Measurements from ENCODE around the gene RGS9BP.
"Not testable (repeated sequence)": the region's sequence is repeated elsewhere in the genome, so short reads cannot be mapped to it uniquely, and the experiment has no call there.

Gene RGS9BP, protein sequence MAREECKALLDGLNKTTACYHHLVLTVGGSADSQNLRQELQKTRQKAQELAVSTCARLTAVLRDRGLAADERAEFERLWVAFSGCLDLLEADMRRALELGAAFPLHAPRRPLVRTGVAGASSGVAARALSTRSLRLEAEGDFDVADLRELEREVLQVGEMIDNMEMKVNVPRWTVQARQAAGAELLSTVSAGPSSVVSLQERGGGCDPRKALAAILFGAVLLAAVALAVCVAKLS

DNA sequence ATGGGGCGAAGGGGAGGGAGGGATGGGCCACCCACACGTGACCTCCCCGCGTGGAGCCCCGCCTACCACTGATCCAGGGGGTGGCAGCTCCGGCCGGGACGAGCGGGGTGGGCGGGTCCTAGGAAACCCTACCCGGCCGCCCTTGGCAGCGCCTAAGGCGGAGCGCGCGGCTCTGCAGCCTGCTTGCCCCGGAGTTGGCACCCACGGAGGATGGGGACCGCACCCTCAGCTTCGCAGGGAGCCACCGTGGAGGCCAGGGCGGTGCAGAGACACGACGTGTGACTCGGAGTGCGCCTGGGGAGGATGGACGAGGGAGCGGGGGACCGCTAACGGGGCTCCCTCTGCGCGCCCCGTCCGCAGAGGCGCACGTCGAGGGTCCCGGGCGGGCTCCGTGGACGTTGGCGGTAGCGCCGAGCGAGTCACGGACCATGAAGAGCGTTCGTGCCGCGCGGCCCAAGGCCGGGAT lies at the start of gene RGS9BP:
RGS9BP (plus strand) TSS at position 129 of the 466 bp plus-strand sequence. CDS start 416 bp downstream, outside the sequence.
- peak; percentile 60 to 63 for DNase-seq

DNA sequence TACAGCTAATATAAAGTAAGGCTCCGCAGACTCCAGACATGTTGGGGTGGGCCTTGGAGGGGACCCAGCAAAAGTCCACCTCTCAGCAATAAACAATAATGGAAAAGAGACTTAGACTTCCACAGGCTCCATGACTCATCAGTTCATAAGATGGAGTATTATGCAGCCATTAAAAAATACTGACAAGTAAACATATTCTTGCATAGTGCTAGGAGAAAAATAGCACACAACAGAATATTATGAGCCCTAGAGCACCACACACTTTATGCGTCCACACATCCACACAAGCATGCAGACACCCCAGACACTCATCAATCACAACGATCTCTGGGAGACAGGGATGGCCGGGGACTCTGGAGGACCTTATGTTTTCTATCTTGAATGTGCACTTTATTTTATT lies 48.7 kb upstream of the RGS9BP start:
- no peak for DNase-seq

DNA sequence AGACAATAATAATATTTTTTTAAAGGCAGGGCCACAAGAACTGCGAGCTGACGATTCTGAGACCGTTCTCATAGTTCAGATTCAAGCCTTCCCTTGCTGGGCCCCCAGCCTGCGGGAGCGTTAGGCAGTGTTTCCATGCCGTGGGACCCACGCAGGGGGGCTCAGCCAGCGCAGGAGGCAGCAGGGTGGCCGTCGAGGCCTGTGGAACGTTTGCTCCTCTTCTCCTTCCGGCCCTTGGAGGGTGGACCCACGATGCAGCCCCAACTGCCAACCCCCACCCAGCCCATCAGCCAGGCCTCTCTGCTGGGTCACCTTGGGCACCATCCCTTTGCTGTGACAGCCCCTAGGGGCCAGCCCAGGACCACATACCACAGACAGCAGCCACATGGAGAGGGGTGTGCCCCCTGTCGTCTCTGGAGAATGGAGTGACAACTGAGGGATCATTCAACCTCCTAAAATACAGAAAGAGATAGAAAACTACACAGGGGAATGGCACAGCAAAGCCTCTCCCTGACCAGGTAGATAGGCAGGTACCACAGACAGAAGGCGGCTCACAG lies 47.9 kb upstream of the RGS9BP start:
- DNase-seq, result no peak

DNA sequence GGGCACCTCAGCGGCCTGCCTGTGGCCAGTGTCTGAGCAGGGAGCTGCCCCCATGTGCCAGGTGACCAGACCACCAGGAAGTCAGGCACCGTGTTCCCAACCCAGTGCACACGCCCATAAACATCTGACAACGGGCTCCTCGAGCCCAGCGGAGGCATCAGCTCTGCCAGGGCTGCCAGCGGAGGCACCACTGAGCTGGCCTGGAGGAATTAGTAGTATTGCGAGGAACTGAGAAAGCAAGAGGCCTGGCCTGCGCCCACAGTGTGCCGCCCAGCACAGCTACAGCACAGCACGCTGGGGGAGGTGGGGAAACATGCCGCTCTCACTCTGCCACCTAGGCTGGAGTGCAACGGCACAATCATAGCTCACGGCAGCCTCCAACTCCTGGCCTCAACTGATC lies 45.3 kb upstream of the RGS9BP start:
- DNase-seq, result no peak

DNA sequence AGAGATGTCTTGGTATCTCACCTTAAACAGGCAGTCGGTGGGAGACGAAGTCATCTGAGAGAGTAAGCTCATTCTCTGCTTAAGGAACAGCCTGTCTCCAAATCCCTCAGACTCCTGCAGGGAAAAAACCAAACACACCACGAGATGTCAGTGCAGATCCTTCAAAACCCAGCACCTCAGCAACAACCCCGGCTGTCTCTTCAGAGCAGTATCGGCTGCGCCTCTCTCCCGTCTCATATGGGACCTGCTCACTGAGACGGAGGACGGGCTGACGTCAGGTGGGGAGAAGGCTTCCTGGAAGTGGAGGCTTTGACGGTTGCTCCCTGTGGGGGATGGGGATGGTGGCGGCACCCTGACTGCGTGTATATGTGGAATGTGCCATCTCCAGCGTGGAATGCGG lies 44.3 kb upstream of the RGS9BP start:
- no peak for DNase-seq

DNA sequence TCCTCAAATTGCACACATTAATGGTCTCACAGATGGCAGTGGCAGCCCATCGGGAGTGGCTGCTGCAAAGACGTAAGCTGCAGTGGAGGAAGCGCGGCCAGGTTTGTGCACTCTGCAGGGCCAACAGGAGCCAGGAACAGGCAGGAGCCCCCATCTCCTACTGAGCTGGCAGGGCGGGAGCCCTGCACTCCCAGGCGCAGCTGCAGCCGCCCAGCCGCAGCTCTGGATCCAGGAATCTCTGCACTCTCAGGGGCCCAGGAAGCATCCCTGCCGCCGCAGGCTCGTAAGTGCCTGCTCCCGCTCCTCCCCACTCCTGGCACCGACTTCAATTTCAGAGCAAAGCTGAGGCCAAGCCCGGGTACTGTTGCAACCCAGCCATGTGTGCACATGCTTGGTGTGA lies 38.2 kb upstream of the RGS9BP start:
- DNase-seq, result no peak

DNA sequence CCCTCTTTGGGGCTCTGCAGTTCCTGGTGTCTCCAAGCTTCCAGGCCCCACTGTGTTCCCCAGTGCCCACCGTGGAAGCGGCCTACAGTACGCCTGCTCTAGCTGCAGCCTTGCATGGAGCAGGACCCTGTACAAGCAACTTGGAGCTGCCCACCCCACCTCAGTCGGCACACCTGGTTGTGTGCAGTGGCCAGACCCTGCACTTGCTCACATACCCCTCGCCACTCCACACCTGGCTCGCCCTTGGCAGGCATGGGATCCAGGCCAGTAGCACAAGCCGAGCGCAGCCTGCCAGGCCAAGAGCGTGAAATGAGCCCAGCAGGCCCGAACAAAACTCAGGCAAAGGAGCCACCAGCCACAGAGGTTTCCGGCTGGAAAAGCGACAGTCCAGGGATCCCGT lies 37.0 kb upstream of the RGS9BP start:
- DNase-seq, result no peak

DNA sequence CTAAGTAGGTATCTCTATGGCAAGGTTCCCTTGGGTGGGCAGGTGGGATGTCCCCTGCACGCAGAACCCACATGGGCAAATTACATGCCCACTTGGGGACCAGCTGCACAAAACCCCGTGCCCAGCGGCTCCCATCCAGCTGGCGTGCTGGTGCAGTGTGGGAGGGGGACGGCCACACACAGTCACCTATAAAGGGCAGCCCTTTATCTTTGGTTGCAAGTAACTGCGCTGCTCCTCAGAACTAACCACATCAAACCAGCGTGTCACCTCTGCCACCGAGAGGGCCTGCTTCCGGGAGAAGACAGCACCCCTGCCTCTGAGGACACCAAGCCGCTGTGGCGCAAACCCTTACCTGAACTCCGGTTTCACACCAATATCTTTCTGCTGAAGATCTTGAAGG lies 32.9 kb upstream of the RGS9BP start:
- peak; percentile 35 to 64 for DNase-seq

DNA sequence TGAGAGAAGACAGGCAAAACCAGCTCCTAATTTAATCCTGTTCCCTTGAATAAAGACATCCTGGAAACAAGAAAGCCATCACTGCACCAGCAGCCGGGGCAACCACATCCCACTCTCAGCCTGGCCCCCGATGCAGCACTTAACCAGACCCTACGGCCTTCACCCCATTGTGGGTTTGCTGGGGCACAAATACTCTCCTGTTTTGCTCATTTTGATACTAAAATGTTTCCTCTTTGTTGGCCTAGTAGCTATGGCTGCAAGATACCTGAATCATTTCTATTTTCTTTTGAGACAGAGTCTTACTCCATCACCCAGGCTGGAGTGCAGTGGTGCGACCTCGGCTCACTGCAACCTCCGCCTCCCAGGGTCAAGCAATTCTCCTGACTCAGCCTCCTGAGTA lies 29.1 kb upstream of the RGS9BP start:
- no peak for DNase-seq

DNA sequence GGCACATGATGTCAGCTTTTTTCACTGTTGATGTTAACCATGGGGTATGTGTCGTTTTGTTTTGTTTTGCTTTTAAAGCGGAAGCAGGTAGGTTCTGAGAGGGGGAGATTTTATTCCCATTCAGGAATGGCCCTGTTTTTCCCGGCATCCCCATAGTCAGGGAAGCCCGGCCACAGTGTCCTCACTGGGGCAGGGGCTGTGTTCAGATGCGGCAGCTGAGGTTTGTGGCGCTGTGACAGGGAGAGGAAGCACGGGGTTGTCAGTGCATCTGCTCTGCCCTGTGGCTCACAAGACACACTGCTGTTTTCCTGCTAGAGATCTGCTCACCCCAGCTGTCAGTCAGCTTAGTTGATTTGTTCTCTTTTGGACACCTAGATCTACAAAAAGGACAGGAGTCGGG lies 28.3 kb upstream of the RGS9BP start:
- DNase-seq, result no peak

DNA sequence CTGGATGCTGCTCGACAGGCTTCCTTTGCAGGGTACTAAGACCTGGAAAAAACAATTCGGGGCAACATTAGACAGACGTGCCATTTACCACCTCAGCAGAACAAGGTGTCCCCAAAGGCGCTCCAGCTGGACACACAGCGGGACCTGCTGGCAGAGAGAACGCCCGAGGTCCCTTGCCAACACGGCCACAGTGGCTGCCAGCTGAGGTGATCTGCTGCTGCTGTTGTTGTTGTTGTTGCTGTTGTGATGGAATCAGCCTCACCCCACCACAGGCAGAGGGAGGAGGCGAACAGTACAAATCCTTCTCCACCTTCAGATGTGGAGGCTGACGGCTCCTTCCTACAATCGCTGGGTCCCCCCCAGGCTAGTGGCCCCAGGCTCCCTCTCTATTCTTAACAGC lies 25.9 kb upstream of the RGS9BP start:
- DNase-seq, result no peak

DNA sequence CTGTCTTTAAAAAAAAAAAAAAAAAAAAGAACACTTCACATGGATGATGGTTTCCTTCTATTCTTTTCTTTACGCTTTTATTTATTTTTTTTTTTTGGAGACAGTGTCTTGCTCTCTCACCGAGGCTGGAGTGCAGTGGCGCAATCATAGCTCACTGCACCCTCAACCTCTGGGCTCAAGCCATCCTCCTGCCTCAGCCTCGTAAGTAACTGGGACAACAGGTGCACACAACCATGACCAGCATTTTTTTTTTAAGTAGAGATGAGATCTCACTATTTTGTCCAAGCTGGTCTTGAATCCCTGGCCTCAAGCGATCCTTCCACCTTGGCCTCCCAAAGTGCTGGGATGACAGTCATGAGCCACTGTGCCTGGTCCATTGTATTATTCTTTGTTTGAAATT lies 25.0 kb upstream of the RGS9BP start:
- no peak for DNase-seq

DNA sequence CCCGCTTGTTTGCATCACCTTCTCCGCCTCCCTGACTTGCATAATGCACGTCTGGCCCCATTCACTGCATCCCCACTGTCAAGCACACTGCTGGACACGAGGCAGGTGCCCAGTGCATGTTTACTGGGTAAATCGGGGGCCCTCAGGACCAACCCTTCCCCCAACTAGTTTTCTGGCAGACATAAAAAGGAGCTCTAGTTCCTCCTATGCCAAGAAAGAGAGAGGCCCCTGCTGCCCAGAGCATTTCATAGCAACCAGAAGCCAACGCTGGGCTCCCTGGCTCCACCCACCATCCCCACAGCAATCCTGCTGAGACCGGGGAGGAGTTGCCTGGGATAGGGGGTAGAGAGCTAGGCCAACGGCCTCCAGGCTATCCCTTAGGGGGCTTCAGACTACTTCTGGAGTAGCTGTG lies 23.9 kb upstream of the RGS9BP start:
- DNase-seq, result no peak

DNA sequence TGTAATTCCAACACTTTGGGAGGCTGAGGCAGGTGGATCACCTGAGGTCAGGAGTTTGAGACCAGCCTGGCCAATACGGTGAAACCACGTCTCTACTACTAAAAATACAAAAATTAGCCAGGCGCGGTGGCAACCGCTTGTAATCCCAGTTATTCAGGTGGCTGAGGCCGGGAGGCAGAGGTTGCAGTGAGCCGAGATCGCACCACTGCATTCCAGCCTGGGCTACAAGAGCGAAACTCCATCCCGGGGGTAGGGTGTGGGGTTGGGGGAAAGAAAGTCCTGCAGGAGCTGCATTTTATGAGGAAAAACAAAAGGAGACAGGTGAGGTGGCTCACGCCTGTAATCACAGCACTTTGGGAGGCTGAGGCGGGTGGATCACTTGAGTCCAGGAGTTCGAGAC lies 23.3 kb upstream of the RGS9BP start:
- DNase-seq, result not testable (repeated sequence)

DNA sequence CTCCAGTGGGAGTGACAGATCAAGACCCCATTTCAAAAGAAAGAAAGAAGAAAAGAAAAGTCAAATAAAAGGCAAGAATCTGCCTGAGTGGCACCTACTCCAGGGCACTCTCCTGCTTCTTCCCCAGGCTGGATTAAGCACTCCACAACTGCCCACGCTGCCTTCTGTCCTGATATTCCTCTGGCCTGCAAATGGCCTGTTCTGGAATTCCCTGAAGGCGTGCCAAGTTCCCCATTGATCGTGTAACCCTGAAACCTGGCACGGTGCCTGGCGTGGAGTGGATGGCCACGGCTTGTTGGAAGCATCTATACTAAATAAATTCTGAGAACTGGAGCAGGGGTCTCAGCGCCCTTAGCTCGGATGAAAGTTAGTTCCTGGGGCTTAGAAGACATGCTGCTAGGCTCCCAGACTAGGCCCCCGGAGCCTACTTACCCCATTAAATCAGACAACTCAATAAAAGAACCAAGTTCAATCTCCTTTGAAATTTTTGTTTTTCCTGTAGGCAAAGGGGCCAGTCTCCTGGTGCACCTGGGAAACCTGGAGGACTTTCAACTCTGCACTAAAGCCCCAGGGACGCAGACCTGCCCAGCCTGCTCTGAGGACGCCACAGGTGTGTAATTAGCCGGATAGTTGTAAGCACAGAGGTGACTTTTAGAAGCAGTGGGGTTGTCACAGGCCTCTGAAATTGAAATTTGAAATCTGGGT lies 22.6 kb upstream of the RGS9BP start:
- DNase-seq, result no peak

DNA sequence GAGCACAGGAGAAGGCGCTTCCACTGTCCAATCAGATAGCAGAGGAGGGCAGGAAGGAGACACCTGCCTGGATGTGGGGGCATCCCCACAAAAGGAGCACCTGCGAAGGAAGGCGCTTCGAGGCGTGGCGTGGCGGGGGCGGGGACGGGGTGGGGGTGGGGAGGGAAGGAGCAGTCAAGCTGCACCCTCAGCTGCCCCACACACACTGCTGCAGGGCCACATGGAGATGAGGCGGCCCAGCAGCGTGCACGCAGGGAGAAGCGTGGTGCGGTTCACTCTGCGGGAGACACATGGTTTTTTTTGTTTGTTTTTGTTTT lies 22.1 kb upstream of the RGS9BP start:
- DNase-seq, result no peak

DNA sequence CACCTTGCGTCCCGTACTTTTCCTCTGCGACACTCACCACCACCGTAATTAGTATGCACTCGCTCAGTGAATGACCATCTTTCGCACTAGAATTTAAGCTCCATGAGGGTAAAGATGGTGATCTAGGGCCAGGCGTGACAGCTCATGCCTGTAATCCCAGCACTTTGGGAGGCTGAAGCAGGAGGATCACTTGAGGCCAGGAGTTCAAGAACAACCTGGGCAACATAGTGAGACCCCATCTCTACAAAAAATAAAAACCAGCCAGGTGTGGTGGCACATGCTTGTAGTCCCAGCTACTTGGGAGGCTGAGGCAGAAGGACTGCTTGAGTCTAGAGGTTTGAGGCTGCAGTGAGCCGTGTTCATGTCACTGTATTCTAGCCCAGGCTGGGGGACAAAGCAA lies 19.3 kb upstream of the RGS9BP start:
- DNase-seq, result not testable (repeated sequence)

DNA sequence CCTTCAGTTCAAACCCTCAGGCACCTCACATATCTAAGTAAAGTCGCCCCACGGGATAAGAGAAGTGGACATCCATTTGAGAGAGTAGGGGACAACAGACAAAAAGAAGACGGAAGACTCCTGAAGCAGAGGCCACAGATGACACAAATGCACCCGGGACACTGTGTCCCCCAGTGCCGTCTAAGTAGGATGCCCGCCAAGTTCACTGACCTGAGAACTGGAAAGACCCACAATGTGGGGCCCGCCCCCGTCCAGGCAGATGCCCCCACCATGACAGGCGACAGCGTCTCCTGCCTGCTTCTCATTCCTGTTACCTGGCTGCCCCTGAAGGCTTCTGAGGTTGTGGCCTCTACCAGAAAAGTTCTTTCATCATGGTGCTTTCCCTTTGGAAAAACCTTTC lies 17.6 kb upstream of the RGS9BP start:
- no peak for DNase-seq

DNA sequence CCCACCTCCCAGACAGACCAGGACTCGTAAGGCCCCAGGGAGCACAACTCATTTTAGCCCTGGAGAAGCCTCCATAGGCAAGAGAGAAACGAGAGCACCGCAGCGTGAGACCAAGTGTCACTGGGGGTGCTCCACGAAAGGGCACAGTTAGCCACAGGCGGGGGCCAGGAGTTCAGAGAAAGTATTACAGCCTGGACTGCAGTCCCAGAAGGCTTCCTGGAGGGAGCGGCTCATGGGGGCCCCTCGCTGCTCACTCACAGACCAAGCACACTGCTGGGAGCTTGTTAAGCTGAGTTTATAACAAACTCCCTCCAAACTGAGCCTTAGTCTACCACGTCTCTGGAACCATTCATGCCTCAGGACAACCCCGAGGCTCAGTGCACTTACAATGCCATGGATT lies 17.1 kb upstream of the RGS9BP start:
- DNase-seq, result no peak

DNA sequence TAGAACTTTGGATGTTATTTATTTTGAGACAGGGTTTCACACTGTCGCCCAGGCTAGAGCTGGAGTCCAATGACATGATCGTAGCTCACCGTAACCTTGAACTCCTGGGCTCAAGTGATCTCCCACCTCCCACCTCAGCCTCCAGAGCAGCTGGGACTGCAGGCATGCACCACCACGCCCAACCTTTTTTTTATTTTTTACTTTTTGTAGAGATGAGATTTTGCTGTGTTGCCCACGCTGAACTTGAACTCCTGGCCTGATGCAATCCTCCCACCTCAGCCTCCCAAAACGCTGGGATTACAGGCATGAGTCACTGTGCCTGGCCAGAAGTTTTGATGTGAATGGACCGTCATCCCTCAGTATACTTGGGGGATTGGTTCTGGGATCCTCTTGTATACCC lies 14.3 kb upstream of the RGS9BP start:
- no peak for DNase-seq

DNA sequence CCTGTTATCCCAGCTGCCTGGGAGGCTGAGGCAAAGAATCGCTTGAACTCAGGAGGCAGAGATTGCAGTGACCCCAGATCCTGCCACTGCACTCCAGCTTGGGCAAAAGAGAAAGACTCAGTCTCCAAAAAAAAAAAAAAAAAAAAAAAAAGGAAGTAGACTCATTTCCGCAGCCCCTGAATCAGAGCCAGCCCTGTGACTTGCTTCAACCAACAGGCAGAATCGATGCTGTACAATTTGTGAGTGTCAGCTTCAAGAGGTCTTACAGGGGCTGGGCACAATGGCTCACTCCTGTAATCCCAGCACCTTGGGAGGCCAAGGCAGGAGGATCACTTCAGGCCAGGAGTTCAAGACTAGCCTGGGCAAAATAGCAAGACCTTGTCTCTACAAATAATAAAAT lies 13.5 kb upstream of the RGS9BP start:
- DNase-seq, result no peak

DNA sequence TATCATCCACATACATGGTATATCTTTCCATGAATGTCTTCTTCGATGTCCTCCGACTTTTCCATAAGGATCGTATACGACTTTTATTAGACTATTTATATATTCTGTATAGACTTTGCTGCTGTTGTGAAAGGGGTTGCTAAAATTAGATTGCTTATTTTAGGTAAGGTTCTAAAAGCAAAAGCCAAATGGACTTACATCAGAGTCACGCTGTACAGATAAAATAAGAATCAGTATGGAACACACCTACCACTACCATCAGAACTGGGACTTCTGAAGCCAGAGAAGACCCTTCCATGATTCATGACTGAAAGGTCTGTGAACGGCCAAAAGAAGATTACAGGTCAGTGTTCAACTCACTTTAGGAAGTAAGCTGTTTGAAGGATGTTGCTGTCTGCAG lies 9.6 kb upstream of the RGS9BP start:
- DNase-seq, result no peak

DNA sequence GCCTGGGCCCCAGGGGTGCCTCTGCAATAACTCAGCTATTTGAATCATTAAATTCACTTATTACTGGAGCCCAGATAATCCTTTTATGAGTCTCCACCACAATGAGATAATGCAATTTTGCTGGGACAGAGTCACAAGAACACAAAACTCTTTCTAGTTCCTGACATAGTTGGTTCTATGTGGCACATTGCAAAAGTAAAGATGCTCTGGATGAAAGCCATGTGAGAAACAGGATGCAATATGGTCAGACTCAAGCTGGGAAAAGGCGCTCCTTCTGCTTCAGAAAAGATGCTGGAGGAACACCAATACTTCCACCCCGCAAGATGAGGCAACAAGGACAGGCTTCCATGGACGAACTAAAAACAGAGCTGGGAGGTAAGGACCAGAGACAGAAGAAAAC lies 6.3 kb upstream of the RGS9BP start:
- DNase-seq, result no peak

DNA sequence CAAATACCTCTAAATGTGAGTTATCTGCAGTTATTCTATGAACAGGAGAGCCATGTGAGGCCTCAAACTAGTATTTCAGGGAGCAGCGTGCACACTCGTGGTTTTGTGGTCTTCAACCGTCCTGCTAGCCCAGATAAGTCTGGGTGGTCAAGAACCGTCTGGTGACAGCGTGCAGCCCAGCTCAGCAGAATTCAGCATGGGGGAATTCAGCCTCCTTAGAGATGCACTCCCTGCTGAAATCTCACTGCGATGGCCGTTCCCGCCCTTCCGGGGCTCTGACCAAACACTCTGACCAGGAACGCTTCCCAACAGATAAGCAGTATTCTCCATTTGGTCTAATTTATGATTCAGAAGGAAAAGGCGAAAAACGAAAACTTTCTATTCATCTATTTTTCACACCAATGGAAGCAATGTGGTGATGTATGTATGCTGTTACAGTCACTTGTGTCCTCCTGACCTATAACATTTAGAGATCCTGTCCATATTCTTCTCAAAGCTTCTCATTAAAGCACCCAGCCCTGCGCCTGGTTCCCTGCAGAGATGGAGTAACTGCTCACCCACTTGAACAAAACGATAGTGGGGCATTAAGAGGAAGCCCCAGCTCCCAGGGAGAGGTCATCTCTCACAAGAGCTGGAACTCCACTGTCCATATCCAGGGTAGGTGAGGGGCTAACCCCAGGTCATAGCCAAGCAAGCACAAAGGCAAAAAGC lies 3.6 kb upstream of the RGS9BP start:
- no peak for DNase-seq
